ENCODE measurements around the gene APBA1.

DNA sequence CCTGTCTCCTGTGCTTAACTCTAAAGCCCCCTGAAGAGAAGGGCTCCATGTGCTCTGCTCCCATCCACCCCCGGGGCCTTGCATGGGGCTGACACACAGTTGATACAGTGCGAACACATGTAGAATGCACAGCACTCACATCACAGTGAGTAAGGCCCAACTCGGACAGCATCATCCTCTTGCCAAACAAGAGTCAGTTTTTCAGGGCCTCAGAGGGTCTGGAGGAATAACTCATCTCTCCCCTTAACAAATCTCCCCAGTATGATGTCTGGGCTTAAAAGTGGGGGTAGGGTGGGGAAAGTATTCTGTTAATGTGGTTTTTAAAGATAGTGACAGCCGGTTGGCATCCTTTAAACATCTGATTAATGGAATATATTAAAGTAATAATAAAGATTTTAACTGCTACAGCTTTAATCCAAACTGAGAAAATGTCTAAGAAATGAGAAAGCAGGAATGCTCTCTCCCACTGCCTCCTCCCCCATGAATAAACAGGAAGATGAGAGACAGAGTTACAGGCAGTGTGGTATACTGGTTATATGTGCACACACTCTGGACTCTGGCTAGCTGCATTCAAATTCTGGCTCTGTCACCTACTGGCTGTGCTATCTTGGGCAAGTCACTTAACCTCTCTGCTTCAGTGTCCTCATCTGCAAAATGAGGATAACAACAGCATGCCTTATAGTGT lies 22.5 kb downstream of the APBA1 start:
- TF ChIP-seq, protein P1, sequence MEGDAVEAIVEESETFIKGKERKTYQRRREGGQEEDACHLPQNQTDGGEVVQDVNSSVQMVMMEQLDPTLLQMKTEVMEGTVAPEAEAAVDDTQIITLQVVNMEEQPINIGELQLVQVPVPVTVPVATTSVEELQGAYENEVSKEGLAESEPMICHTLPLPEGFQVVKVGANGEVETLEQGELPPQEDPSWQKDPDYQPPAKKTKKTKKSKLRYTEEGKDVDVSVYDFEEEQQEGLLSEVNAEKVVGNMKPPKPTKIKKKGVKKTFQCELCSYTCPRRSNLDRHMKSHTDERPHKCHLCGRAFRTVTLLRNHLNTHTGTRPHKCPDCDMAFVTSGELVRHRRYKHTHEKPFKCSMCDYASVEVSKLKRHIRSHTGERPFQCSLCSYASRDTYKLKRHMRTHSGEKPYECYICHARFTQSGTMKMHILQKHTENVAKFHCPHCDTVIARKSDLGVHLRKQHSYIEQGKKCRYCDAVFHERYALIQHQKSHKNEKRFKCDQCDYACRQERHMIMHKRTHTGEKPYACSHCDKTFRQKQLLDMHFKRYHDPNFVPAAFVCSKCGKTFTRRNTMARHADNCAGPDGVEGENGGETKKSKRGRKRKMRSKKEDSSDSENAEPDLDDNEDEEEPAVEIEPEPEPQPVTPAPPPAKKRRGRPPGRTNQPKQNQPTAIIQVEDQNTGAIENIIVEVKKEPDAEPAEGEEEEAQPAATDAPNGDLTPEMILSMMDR (IDR thresholded peaks at IDR 0.05; ENCODE audit: insufficient read depth, low read depth, low read length) = no peak
- TF ChIP-seq EZH2 (IDR thresholded peaks at IDR 0.05; ENCODE audit: insufficient read depth, low read length) = no peak

Measured in astrocyte (in vitro differentiated cells and primary cell).